HG02970 (cell line): Measurements from ENCODE around the gene LCN10.

Source experiments
- ATAC-seq: cut with Tn5 transposase; IDR thresholded peaks from one replicate; pipeline ENCODE4 v1.9.1; 2021; ENCODE audit warnings: mild to moderate bottlenecking, moderate library complexity, moderate number of reproducible peaks; ENCODE audit not compliant: unreplicated experiment, low FRiP score

LCN10 gene

DNA sequence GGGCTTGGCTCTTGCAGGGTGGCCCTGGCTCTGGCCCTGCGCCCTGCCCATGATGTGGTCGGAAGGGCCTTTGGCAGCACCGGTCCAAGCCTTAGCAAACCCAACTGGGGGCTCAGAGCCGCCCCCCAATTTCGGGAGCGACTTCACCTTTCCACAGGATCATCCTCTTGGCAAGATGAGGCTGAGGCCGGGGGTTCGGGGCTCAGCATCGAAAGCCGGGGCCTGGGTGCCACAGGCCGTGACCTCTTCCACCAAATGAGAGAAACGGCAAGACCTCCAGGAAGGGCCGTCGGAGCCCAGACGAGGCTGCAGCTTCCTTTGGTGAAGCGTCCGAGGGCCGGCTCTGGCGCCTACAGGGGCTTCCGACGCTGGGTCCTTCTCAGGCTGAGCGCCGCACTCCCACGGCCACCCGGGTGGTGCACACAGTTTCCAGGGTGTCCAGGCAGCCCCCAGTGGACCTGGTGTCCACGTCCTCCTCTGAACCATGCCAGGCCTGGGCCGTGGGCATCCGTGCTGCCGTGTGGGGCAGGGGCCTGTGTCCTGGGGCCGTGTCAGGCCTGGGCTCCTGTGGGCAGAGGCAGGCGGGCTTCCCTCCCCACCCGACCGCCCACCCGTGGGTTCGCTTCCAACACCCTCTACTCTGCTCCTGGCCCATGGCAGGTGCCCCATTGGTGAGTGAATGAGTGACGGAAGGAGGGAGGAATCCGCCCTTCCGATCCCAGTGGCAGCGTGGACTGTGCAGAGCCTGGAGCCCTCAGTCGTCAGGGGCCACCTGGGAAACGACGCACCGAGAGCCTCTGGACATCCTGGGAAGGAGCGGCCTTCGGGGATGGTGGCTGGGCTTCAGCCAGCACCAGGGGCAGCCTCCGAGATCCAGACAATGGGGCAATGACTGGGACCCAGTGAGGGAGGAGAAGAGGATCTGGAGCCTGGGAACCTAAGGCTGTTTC lies 50.3 kb downstream of the LCN10 start:
- no peak for ATAC-seq

DNA sequence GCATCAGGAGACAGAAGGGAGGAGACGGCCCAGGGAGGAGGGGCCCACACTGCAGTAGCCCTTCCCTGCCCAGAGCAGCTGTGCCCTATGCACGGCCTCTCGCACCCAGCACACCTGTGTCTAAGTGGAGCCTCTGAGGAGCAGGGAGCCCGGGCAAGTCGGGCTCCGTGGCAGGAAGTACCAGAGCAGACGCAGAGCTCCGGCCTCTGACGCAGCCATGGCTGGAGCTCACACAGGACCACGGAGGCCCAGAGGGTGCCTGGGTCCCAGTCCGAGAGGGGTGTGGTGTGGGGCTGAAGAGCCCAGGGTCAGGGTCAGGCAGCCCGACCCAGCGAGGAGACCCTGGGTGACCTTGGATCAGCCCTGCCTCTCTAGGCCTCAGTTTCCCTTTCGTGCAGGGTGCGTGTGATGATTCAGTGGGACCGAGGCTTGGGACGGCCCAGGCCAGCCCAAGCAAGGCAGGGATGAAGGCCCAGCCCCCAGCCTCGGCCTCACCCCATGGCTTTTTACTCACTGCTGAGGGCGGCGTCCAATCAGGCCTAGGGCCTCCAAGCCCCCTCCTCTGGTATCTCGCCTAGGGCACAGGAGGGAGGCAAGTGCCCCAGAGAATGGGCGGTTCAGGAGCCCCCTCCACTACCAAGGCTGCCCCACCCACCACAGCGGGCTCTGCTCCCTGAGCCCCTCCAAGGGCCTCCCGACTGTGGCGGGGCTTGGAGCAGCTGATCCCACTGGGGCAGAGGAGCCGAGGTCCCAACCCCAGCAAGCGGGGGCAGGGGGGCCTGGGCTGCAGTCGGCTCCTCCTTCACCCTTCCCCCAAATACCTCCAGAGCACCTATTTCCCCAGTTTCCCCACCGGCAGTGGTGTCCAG lies 51.2 kb downstream of the LCN10 start:
- ATAC-seq, result no peak

- no peak for ATAC-seq
Measured at GRCh38 chr9:136690806-136691261, 51.9 kb downstream of the LCN10 start.

DNA sequence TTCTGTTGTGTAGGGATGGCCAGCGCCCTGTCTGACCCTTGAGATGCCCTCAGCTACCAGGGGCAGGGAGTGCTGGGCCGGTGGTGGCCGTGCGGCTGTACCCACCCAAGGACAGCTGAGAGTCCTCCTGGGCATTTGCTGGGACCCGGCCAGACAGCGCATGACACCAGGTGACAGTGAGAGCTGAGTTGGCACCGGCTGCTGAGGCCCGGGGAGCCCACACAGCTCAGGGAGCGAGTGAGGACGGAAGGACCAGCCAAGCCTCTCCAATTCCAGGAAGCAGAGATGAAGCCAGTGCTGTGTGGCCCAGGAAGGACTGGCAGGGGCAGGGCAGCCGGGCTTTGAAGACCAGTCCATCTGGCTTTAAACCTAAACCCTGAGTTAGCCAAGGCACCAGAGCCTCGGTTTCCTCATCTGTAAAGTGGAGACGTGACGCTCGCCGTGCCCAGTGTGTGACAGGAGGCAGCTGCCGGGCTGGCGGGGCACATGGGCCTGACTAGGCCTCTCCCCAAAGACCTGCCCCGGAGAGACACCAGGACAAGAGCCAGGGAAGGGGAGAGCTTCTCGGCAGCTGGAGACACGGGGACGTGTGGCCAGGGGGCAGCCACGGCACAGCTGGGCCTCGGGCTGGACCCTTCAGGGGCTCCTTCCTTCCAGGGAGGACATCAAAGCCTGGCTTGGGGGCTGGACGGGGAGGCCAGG lies 52.5 kb downstream of the LCN10 start:
- ATAC-seq, result no peak

DNA sequence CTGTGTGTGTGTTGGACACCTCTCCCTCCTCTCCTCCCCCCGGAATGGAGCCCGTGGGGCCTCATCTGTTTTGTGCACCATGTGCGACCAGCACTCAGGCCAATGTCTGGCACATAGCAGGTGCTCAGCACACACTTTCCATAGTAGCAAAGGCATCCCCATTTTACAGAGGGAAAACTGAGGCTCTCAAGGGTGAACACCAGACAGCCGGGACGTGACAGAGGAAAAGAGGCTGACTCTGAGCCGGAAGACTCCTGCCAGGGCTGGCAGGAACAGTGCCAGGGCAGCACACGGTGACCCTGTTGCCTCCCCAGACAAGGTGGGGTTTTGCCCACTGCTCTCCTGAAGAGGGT lies 53.7 kb downstream of the LCN10 start:
- ATAC-seq, result no peak

- no peak for ATAC-seq
Measured at GRCh38 chr9:136688274-136689107, 54.2 kb downstream of the LCN10 start.
